Neural crest cell (in vitro differentiated cells): ENCODE data around the gene IRF2BPL. TPM values are rescaled to one million over a fixed set of nuclear protein-coding genes. Genes with fewer than 3 reads are reported as not detected.

Experiments used
- DNase-seq: peaks from one replicate; pipeline ENCODE4 v3.0.0; 2021; ENCODE audit warnings: low read depth, mixed read lengths, low spot score
- H3K27ac Mint-ChIP-seq: one replicate; pipeline ENCODE4 v1.8.0; 2021; ENCODE audit warnings: mild to moderate bottlenecking, mixed read lengths; ENCODE audit not compliant: unreplicated experiment
- H3K27me3 Mint-ChIP-seq: 2 replicates; pipeline ENCODE4 v1.8.0; 2021; ENCODE audit warnings: low read depth, mild to moderate bottlenecking, mixed read lengths
- H3K36me3 Mint-ChIP-seq: 2 replicates; pipeline ENCODE4 v1.8.0; 2021; ENCODE audit warnings: low read depth, mild to moderate bottlenecking, mixed read lengths
- H3K4me1 Mint-ChIP-seq: 2 replicates; pipeline ENCODE4 v1.8.0; 2021; ENCODE audit warnings: mixed read lengths
- H3K4me3 Mint-ChIP-seq: one replicate; pipeline ENCODE4 v1.8.0; 2021; ENCODE audit warnings: mild to moderate bottlenecking, mixed read lengths
- H3K9me3 Mint-ChIP-seq: 2 replicates; pipeline ENCODE4 v1.8.0; 2021; ENCODE audit warnings: mixed read lengths
- CTCF ChIP-seq: fragments of 200-600 bp; sonication (generic); conservative IDR thresholded peaks from 2 replicates; pipeline ENCODE4 v1.5.0; 2021; ENCODE audit warnings: antibody characterized with exemption, mild to moderate bottlenecking
- total RNA-seq: library from RNA; stranded (reverse); gene quantifications from 2 replicates; pipeline ENCODE4 v1.2.1, GENCODE V29; 2021

The IRF2BPL gene
- total RNA-seq, 1 donor from 2014 or later = 43.6 TPM

GRCh38 chr14:77064521-77065178 lies 36.1 kb upstream of the IRF2BPL start:
- Mint-ChIP-seq H3K4me3 (no peak overlapping the region), H3K27ac (no peak overlapping the region), H3K36me3 (no peaks in the 10 kb centered on the region), H3K9me3 (no peaks in the 10 kb centered on the region), H3K27me3 (no peaks in the 10 kb centered on the region), H3K4me1 (peaks cover 31% of the 10 kb centered on the region)
- no peak for DNase-seq
- no peak for TF ChIP-seq CTCF

GRCh38 chr14:77063571-77064171 lies 35.2 kb upstream of the IRF2BPL start:
- Mint-ChIP-seq H3K4me1 (peaks cover 41% of the 10 kb centered on the region), H3K4me3 (no peak overlapping the region), H3K9me3 (no peaks in the 10 kb centered on the region), H3K27me3 (no peaks in the 10 kb centered on the region), H3K36me3 (no peaks in the 10 kb centered on the region), H3K27ac (peak overlapping the region; percentile 38)
- DNase-seq = no peak
- TF ChIP-seq CTCF = no peak

GRCh38 chr14:77062261-77062660 lies 33.8 kb upstream of the IRF2BPL start:
- Mint-ChIP-seq H3K4me1 (peaks cover 43% of the 10 kb centered on the region), H3K4me3 (no peak overlapping the region)

GRCh38 chr14:77061630-77062257 lies 33.2 kb upstream of the IRF2BPL start:
- Mint-ChIP-seq H3K27ac (no peak overlapping the region), H3K27me3 (no peaks in the 10 kb centered on the region), H3K9me3 (no peaks in the 10 kb centered on the region), H3K4me1 (peaks cover 42% of the 10 kb centered on the region), H3K36me3 (no peaks in the 10 kb centered on the region), H3K4me3 (no peak overlapping the region)
- DNase-seq = no peak
- no peak for TF ChIP-seq CTCF

More at GRCh38 chr14:77062261-77062660, 33.8 kb upstream of the IRF2BPL start:
- Mint-ChIP-seq H3K27me3 (no peaks in the 10 kb centered on the region), H3K9me3 (no peaks in the 10 kb centered on the region), H3K36me3 (no peaks in the 10 kb centered on the region), H3K27ac (no peak overlapping the region)
- no peak for DNase-seq
- no peak for TF ChIP-seq CTCF

- no peaks in the 10 kb centered on the region for H3K9me3 Mint-ChIP-seq
- no peaks in the 10 kb centered on the region for H3K36me3 Mint-ChIP-seq
- no peak overlapping the region for H3K4me3 Mint-ChIP-seq
- H3K4me1 Mint-ChIP-seq = peaks cover 29% of the 10 kb centered on the region
- H3K27me3 Mint-ChIP-seq = no peaks in the 10 kb centered on the region
- peak; percentile 60 for TF ChIP-seq CTCF
- DNase-seq = peak; percentile 64
- peak overlapping the region; percentile 91 for H3K27ac Mint-ChIP-seq
Measured at GRCh38 chr14:77059276-77059915, 30.9 kb upstream of the IRF2BPL start.
